IMR-90 (cell line): ENCODE data around the gene DNM2. TPM values are rescaled to one million over a fixed set of nuclear protein-coding genes. Genes with fewer than 3 reads are reported as not detected.

Experiments used
- ATAC-seq: fragments of 200-7000 bp; cut with Tn5 transposase; 2 replicates; pipeline ENCODE4 v1.9.1; 2020; ENCODE audit warnings: low read depth, mild to moderate bottlenecking, moderate library complexity
- BruUV-seq: library from RNA; stranded (reverse); fragments of 400-500 nt; replicated peaks from 2 replicates; lab custom pipeline; 2021; lab: Mats Ljungman, UMichigan
- CTCF ChIA-PET: fragments of 300-600 bp; formaldehyde crosslinking; extraction: SDS; loops from one replicate; lab custom pipeline; 2021; ENCODE audit warnings: antibody characterized with exemption; lab: Yijun Ruan, JAX
- POLR2A ChIA-PET: fragments of 300-600 bp; sonication (Branson Sonifier 250); formaldehyde crosslinking; loops from one replicate; lab custom pipeline; 2022; ENCODE audit warnings: antibody characterized with exemption; ENCODE audit not compliant: unreplicated experiment; lab: Charles Lee
- DNase-seq: peaks from one replicate; pipeline ENCODE4 v3.0.0; 2013
- H2AFZ ChIP-seq: replicated peaks from 2 replicates; pipeline ENCODE3; 2013; ENCODE audit warnings: low read length, mild to moderate bottlenecking; ENCODE audit not compliant: poor library complexity
- H2AK5ac ChIP-seq: 2 replicates; pipeline ENCODE4 v1.6.1; 2013; ENCODE audit warnings: low read depth, low read length, inconsistent platforms
- H2AK9ac ChIP-seq: replicated peaks from 2 replicates; pipeline ENCODE3; 2013; ENCODE audit warnings: mild to moderate bottlenecking, low read depth, low read length, moderate library complexity; ENCODE audit not compliant: poor library complexity
- H2BK120ac ChIP-seq: 2 replicates; pipeline ENCODE4 v1.6.1; 2013; ENCODE audit warnings: low read depth, low read length, inconsistent platforms
- H2BK15ac ChIP-seq: 3 replicates; pipeline ENCODE4 v1.6.1; 2013; ENCODE audit warnings: low read depth, low read length, inconsistent platforms
- H2BK20ac ChIP-seq: 2 replicates; pipeline ENCODE4 v1.6.1; 2013; ENCODE audit warnings: low read depth, mild to moderate bottlenecking, inconsistent platforms, low read length, moderate library complexity
- H2BK5ac ChIP-seq: 2 replicates; pipeline ENCODE4 v1.6.1; 2013; ENCODE audit warnings: mild to moderate bottlenecking, low read depth, low read length, inconsistent platforms; ENCODE audit not compliant: poor library complexity, severe bottlenecking
- H3K14ac ChIP-seq: replicated peaks from 2 replicates; pipeline ENCODE4 v1.6.1; 2013; ENCODE audit warnings: low read depth, low read length, inconsistent platforms
- H3K18ac ChIP-seq: 2 replicates; pipeline ENCODE4 v1.6.1; 2013; ENCODE audit warnings: low read depth, low read length, control low read depth
- H3K23ac ChIP-seq: 2 replicates; pipeline ENCODE4 v1.6.1; 2013; ENCODE audit warnings: low read depth, low read length, inconsistent platforms
- H3K27ac ChIP-seq: 2 replicates; pipeline ENCODE4 v1.5.1; 2013; ENCODE audit warnings: mild to moderate bottlenecking, control low read depth, low read length; ENCODE audit not compliant: insufficient read depth
- H3K27me3 ChIP-seq: 2 replicates; pipeline ENCODE4 v1.6.1; 2013; ENCODE audit warnings: low read length; ENCODE audit not compliant: control insufficient read depth, insufficient read depth
- H3K36me3 ChIP-seq: 2 replicates; pipeline ENCODE4 v1.6.1; 2013; ENCODE audit warnings: low read length, mixed read lengths; ENCODE audit not compliant: control insufficient read depth, insufficient read depth
- H3K4ac ChIP-seq: 2 replicates; pipeline ENCODE4 v1.6.1; 2013; ENCODE audit warnings: low read depth, low read length, inconsistent platforms
- H3K4me1 ChIP-seq: 2 replicates; pipeline ENCODE4 v1.6.1; 2013; ENCODE audit warnings: low read length, mixed read lengths; ENCODE audit not compliant: control insufficient read depth, insufficient read depth
- H3K4me2 ChIP-seq: 2 replicates; pipeline ENCODE4 v1.6.1; 2013; ENCODE audit warnings: low read depth, mild to moderate bottlenecking, control low read depth, low read length, moderate library complexity
- H3K4me3 ChIP-seq: 2 replicates; pipeline ENCODE4 v1.5.1; 2013; ENCODE audit warnings: low read depth, mild to moderate bottlenecking, control low read depth, low read length, moderate library complexity; ENCODE audit not compliant: insufficient read depth
- H3K56ac ChIP-seq: 2 replicates; pipeline ENCODE4 v1.6.1; 2013; ENCODE audit warnings: low read length, inconsistent platforms; ENCODE audit not compliant: insufficient read depth; ENCODE audit errors: extremely low read depth
- H3K79me1 ChIP-seq, 2 experiments: 2 replicates each; pipeline ENCODE4 v1.6.1; 2013; ENCODE audit warnings: low read length in 2 of 2, inconsistent platforms in 1 of 2, low read depth in 1 of 2
- H3K9ac ChIP-seq: 2 replicates; pipeline ENCODE4 v1.6.1; 2013; ENCODE audit warnings: low read depth, low read length, control low read depth
- H3K9me1 ChIP-seq: 2 replicates; pipeline ENCODE4 v1.6.1; 2013; ENCODE audit warnings: low read length, inconsistent platforms; ENCODE audit not compliant: insufficient read depth
- H3K9me3 ChIP-seq: 2 replicates; pipeline ENCODE4 v1.6.1; 2013; ENCODE audit warnings: low read length; ENCODE audit not compliant: control insufficient read depth, insufficient read depth
- H4K20me1 ChIP-seq: 2 replicates; pipeline ENCODE4 v1.6.1; 2013; ENCODE audit warnings: low read length, inconsistent platforms; ENCODE audit not compliant: insufficient read depth
- H4K5ac ChIP-seq: 2 replicates; pipeline ENCODE4 v1.6.1; 2013; ENCODE audit warnings: mild to moderate bottlenecking, low read depth, low read length, control low read depth
- H4K8ac ChIP-seq, 2 experiments: 2 replicates each; pipeline ENCODE4 v1.6.1; 2013; ENCODE audit warnings: low read depth in 2 of 2, low read length in 2 of 2, control low read depth in 1 of 2, inconsistent platforms in 1 of 2
- H4K91ac ChIP-seq: 2 replicates; pipeline ENCODE4 v1.6.1; 2013; ENCODE audit warnings: low read depth, low read length, inconsistent platforms; ENCODE audit not compliant: insufficient read depth
- CHD1 ChIP-seq: IDR thresholded peaks from 2 replicates; pipeline ENCODE4 v1.6.1; 2012; ENCODE audit warnings: low read depth, low read length, improper control_type of control experiment
- FOS ChIP-seq: fragments of 150-350 bp; IDR thresholded peaks from 2 replicates; pipeline ENCODE4 v1.6.1; 2016; ENCODE audit warnings: low read depth, low read length
- MAZ ChIP-seq: IDR thresholded peaks from 2 replicates; pipeline ENCODE4 v1.6.1; 2012; ENCODE audit warnings: low read depth, mild to moderate bottlenecking, low read length, improper control_type of control experiment, moderate library complexity, borderline replicate concordance
- MXI1 ChIP-seq: IDR thresholded peaks from 2 replicates; pipeline ENCODE4 v1.6.1; 2012; ENCODE audit warnings: low read depth, mild to moderate bottlenecking, low read length, moderate library complexity, borderline replicate concordance
- POLR2A ChIP-seq: IDR thresholded peaks from 2 replicates; pipeline ENCODE4 v1.6.1; 2012; ENCODE audit warnings: mild to moderate bottlenecking, low read depth, low read length
- RAD21 ChIP-seq: IDR thresholded peaks from 2 replicates; pipeline ENCODE4 v1.6.1; 2012; ENCODE audit warnings: low read length, improper control_type of control experiment
- RCOR1 ChIP-seq: IDR thresholded peaks from 2 replicates; pipeline ENCODE4 v1.6.1; 2012; ENCODE audit warnings: mild to moderate bottlenecking, low read length, improper control_type of control experiment; ENCODE audit not compliant: insufficient replicate concordance
- RFX5 ChIP-seq: IDR thresholded peaks from 2 replicates; pipeline ENCODE4 v1.8.0; 2012; ENCODE audit warnings: low read depth, mild to moderate bottlenecking, low read length, moderate library complexity
- SMC3 ChIP-seq: fragments of 150-350 bp; IDR thresholded peaks from 2 replicates; pipeline ENCODE4 v1.6.1; 2016; ENCODE audit warnings: low read depth, mild to moderate bottlenecking, antibody characterized with exemption, low read length, moderate library complexity
- WGBS, 2 experiments: methylation state at CpG; one replicate each; pipeline versions ENCODE4 v1.1.5 to v1.1.7; 2013; ENCODE audit warnings: missing lambda C conversion rate in 2 of 2; ENCODE audit not compliant: insufficient read length in 1 of 2; ENCODE audit errors: extremely low coverage in 2 of 2; 5-methylcytosine and 5-hydroxymethylcytosine counted together
- dilution Hi-C: fragments of 300-500 bp; cut with HindIII; formaldehyde crosslinking; loops from one replicate; pipeline ENCODE4 v1.14.3; 2018; ENCODE audit warnings: low sequenced_read_pairs; ENCODE audit not compliant: unreplicated experiment
- in situ Hi-C: fragments of 300-500 bp; cut with MboI; formaldehyde crosslinking; loops from 3 replicates; pipeline ENCODE4 v1.14.3; 2019; ENCODE audit warnings: low sequenced_read_pairs, inconsistent platforms, mixed read lengths
- intact Hi-C: fragments of 100-400 bp; cut with micrococcal nuclease; formaldehyde crosslinking; loops from 2 replicates; pipeline ENCODE4 v1.10.0; 2022
- polyA plus RNA-seq, 3 experiments: library from polyadenylated mRNA; depleted of rRNA; stranded (reverse); fragments of >200 nt; gene quantifications; 2 replicates each; pipeline ENCODE4 v1.2.3, GENCODE V29; 2012; ENCODE audit warnings: low replicate concordance in 1 of 3
- total RNA-seq: library from RNA; depleted of rRNA; stranded (reverse); fragments of >200 nt; gene quantifications from 2 replicates; pipeline ENCODE4 v1.2.3, GENCODE V29; 2012
- TF ChIP-seq, protein P1 (sequence below): fragments of 150-350 bp; IDR thresholded peaks from 2 replicates; pipeline ENCODE4 v1.6.1; 2016; ENCODE audit warnings: low read depth, mild to moderate bottlenecking, low read length, moderate library complexity, borderline replicate concordance
- TF ChIP-seq, protein P2 (sequence below): conservative IDR thresholded peaks from 2 replicates; pipeline ENCODE4 v1.5.1; 2012; ENCODE audit warnings: mild to moderate bottlenecking, low read depth, low read length, improper control_type of control experiment
- TF ChIP-seq, protein P3 (sequence below): fragments of 150-350 bp; IDR thresholded peaks from 2 replicates; pipeline ENCODE4 v1.6.1; 2017; ENCODE audit warnings: mild to moderate bottlenecking, antibody characterized with exemption, low read length, low read depth

Gene DNM2
- total and polyA plus RNA-seq, 2 of the 4 experiments (the other 2 are of a cell fraction), result 55.6 to 74.2 TPM

DNA sequence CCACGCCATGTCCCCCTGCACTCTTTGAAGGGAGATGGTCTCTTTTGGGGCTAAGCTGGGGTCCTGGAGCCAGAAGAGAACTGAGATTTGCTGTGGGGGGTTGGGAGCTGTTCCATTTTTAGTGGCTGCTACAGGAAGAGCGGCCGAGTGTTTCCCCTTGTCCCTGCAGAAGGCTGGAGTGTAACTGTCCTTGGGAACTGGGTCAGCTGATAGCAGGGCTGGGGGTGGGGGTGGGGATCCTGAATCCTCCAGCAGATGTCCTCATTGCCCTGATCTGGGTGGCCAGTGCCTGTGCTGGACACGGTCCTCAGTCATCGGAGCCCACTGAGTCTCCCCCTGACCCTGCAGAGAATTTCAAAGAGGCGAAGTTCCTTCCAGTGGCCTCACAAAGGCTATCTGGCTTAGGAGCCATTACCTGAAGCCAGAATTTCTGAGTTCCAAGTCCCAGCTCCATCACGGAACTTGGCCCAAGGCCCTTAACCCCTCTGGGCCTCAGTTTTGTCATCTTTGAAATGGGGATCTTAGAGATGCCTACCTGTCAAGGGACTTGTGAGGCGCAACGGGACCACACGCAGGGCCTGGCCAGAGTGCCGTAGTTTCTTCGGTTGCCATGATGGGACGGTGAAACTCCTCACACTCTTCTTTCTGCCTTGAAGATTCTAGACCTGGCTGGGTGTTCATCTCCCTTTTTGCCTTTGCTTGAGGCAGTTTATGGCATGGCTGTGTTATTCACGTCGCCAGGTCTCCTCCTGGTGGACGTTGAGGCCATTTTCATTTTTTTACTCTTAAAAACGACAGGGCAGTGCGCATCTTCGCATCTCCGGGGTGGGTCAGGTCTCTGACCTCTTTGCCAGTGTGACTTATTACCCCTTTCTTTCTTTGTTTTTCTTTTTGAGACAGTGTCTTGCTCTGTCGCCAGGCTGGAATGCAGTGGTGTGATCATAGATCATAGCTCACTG lies 51.9 kb downstream of the DNM2 start (continued):
- TF ChIP-seq RCOR1 (no peak), MAZ (no peak)

DNA sequence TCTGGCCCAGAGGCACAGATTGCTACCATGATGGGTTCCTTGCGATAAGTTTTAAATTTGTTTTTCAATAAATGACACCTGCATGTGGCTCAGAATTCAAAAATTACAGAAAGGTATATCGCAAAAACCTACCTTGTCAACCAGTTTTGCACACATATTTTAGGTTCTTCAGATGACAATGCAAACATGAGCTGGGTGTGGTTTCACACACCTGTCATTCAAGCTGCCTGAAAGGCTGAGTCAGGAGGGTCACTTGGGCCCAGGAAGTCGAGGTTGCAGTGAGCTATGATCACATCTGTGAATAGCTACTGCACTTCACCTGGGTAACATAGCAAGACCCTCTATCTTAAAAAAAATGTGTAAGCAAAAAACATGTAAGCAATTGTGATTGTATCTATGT lies 56.1 kb downstream of the DNM2 start:
- no peak overlapping the region for H2BK120ac ChIP-seq
- in situ Hi-C loops (no loop called here), dilution Hi-C loops (no loop called here), intact Hi-C loops (loop anchor here (10.0 kb wide), 1 partner anchor 59 kb away; the partner anchor contains the start of gene DNM2)
- no peak overlapping the region for H2AK9ac ChIP-seq
- H3K27me3 ChIP-seq, result no peaks in the 10 kb centered on the region
- no peak overlapping the region for H2BK15ac ChIP-seq
- no peak overlapping the region for H2BK5ac ChIP-seq
- H3K27ac ChIP-seq, result no peak overlapping the region
- H4K8ac ChIP-seq, result no peak overlapping the region
- no peak overlapping the region for H4K5ac ChIP-seq
- H4K91ac ChIP-seq, result no peak overlapping the region
- CTCF ChIA-PET, result no interaction called here
- H3K4me1 ChIP-seq, result peaks cover 8% of the 10 kb centered on the region; the same call in 1 of the 2 replicates
- no TSS peak for BruUV-seq
- no peak overlapping the region for H2AK5ac ChIP-seq
- H3K4me2 ChIP-seq, result no peak overlapping the region
- H3K36me3 ChIP-seq, result peaks cover 42% of the 10 kb centered on the region
- POLR2A ChIA-PET, result no interaction called here
- peaks cover 22% of the 10 kb centered on the region for H4K20me1 ChIP-seq
- no peaks in the 10 kb centered on the region for H3K9me3 ChIP-seq
- H3K9me1 ChIP-seq, result peaks cover 15% of the 10 kb centered on the region
- DNase-seq, result no peak
- no peak overlapping the region for H3K4me3 ChIP-seq
- H3K18ac ChIP-seq, result no peak overlapping the region
- peaks cover 25 to 66% of the 10 kb centered on the region in 2 experiments for H3K79me1 ChIP-seq
- no peak overlapping the region for H3K23ac ChIP-seq
- no peak overlapping the region for H3K4ac ChIP-seq
- no peak overlapping the region for H3K56ac ChIP-seq
- H2BK20ac ChIP-seq, result no peak overlapping the region
- WGBS, 2 experiments, result 100% methylated on average over 2 of the region's 3 CpGs; no CpG with 5 or more reads in 1 of the 2 experiments
- H2AFZ ChIP-seq, result no peak overlapping the region
- no peak overlapping the region for H3K9ac ChIP-seq
- ATAC-seq, result no peak
- no peak overlapping the region for H3K14ac ChIP-seq
- TF ChIP-seq, protein P1, sequence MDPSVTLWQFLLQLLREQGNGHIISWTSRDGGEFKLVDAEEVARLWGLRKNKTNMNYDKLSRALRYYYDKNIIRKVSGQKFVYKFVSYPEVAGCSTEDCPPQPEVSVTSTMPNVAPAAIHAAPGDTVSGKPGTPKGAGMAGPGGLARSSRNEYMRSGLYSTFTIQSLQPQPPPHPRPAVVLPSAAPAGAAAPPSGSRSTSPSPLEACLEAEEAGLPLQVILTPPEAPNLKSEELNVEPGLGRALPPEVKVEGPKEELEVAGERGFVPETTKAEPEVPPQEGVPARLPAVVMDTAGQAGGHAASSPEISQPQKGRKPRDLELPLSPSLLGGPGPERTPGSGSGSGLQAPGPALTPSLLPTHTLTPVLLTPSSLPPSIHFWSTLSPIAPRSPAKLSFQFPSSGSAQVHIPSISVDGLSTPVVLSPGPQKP, result no peak
- TF ChIP-seq CHD1 (no peak), RAD21 (no peak), MXI1 (no peak), RFX5 (no peak), RCOR1 (no peak), FOS (no peak), POLR2A (no peak), SMC3 (no peak)
- TF ChIP-seq, protein P2, sequence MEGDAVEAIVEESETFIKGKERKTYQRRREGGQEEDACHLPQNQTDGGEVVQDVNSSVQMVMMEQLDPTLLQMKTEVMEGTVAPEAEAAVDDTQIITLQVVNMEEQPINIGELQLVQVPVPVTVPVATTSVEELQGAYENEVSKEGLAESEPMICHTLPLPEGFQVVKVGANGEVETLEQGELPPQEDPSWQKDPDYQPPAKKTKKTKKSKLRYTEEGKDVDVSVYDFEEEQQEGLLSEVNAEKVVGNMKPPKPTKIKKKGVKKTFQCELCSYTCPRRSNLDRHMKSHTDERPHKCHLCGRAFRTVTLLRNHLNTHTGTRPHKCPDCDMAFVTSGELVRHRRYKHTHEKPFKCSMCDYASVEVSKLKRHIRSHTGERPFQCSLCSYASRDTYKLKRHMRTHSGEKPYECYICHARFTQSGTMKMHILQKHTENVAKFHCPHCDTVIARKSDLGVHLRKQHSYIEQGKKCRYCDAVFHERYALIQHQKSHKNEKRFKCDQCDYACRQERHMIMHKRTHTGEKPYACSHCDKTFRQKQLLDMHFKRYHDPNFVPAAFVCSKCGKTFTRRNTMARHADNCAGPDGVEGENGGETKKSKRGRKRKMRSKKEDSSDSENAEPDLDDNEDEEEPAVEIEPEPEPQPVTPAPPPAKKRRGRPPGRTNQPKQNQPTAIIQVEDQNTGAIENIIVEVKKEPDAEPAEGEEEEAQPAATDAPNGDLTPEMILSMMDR, result no peak
- TF ChIP-seq, protein P3, sequence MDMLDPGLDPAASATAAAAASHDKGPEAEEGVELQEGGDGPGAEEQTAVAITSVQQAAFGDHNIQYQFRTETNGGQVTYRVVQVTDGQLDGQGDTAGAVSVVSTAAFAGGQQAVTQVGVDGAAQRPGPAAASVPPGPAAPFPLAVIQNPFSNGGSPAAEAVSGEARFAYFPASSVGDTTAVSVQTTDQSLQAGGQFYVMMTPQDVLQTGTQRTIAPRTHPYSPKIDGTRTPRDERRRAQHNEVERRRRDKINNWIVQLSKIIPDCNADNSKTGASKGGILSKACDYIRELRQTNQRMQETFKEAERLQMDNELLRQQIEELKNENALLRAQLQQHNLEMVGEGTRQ, result no peak
